Fibroblast of villous mesenchyme (primary cell): ENCODE results near the gene CLNK. TPM values are rescaled to one million over a fixed set of nuclear protein-coding genes. Genes with fewer than 3 reads are reported as not detected.
A peak's percentile ranks its signal among the peaks of the same experiment; 100 is the strongest.

ENCODE experiments used
- DNase-seq: peaks from one replicate; pipeline ENCODE4 v3.0.0-alpha.2; 2010; ENCODE audit warnings: low read depth
- H3K4me3 ChIP-seq: 2 replicates; pipeline ENCODE4 v1.5.1; 2011; ENCODE audit warnings: low read depth, mild to moderate bottlenecking, low read length
- total RNA-seq: library from RNA; depleted of rRNA; stranded (reverse); fragments of >200 nt; gene quantifications from 2 replicates; pipeline ENCODE4 v1.2.3, GENCODE V29; 2012
- TF ChIP-seq, protein P1 (sequence below): IDR thresholded peaks from 2 replicates; pipeline ENCODE4 v1.5.1; 2012; ENCODE audit warnings: low read depth, mild to moderate bottlenecking, low read length; ENCODE audit not compliant: insufficient read depth

The CLNK gene
- total RNA-seq, 1 donor, result not detected

GRCh38 chr4:10535912-10536311, 148.7 kb downstream of the CLNK start:
- H3K4me3 ChIP-seq, result no peak overlapping the region
- no peak for DNase-seq
- TF ChIP-seq, protein P1, sequence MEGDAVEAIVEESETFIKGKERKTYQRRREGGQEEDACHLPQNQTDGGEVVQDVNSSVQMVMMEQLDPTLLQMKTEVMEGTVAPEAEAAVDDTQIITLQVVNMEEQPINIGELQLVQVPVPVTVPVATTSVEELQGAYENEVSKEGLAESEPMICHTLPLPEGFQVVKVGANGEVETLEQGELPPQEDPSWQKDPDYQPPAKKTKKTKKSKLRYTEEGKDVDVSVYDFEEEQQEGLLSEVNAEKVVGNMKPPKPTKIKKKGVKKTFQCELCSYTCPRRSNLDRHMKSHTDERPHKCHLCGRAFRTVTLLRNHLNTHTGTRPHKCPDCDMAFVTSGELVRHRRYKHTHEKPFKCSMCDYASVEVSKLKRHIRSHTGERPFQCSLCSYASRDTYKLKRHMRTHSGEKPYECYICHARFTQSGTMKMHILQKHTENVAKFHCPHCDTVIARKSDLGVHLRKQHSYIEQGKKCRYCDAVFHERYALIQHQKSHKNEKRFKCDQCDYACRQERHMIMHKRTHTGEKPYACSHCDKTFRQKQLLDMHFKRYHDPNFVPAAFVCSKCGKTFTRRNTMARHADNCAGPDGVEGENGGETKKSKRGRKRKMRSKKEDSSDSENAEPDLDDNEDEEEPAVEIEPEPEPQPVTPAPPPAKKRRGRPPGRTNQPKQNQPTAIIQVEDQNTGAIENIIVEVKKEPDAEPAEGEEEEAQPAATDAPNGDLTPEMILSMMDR, result no peak

DNA sequence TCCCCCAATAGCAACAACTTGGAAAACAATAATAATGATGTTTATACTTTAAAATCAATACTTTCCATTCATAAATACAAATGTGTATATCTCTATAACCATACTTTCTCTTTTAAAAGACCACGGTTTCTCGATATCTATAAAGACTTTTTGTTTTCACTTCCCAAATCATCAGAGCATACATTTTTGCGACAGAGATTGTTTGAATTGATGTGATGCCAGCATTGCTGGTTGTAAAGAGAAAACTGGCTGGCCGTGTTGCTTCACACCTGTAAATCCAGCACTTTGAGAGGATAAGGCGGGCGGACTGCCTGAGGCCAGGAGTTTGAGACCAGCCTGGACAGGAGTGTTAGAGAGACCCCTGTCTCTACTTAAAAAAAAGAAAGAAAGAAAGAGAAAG, 149.7 kb downstream of the CLNK start:
- no peak for DNase-seq
- H3K4me3 ChIP-seq, result no peak overlapping the region
- TF ChIP-seq, protein P1, result no peak

- TF ChIP-seq, protein P1, result no peak
These were observed 152.4 kb downstream of the CLNK start for GRCh38 chr4:10532155-10532554.

GRCh38 chr4:10530137-10530786, 154.3 kb downstream of the CLNK start:
- no peak for DNase-seq
- TF ChIP-seq, protein P1, result no peak
- no peak overlapping the region for H3K4me3 ChIP-seq

More at GRCh38 chr4:10532155-10532554, 152.4 kb downstream of the CLNK start:
- no peak overlapping the region for H3K4me3 ChIP-seq
- no peak for DNase-seq

- no peak overlapping the region for H3K4me3 ChIP-seq
- DNase-seq, result peak; percentile 1
These were observed 155.1 kb downstream of the CLNK start for GRCh38 chr4:10529291-10530136.

GRCh38 chr4:10527438-10527837, 157.1 kb downstream of the CLNK start:
- TF ChIP-seq, protein P1, result no peak
- DNase-seq, result no peak
- H3K4me3 ChIP-seq, result no peak overlapping the region

More at GRCh38 chr4:10529291-10530136, 155.1 kb downstream of the CLNK start:
- TF ChIP-seq, protein P1, result no peak
